WI38 (cell line): ENCODE measurements around the gene ABTB2.
A peak's percentile ranks its signal among the peaks of the same experiment; 100 is the strongest.

Source experiments
- H3K4me3 ChIP-seq: 2 replicates; pipeline ENCODE4 v1.5.1; 2011; ENCODE audit warnings: low read depth, mild to moderate bottlenecking, control low read depth, low read length
- CTCF ChIP-seq: IDR thresholded peaks from 2 replicates; pipeline ENCODE4 v1.5.1; 2012; ENCODE audit warnings: low read depth, mild to moderate bottlenecking, control low read depth, low read length

The ABTB2 gene

GRCh38 chr11:34356130-34356529 lies 1.7 kb downstream of the ABTB2 start:
- no peak for TF ChIP-seq CTCF
- H3K4me3 ChIP-seq, result peak overlapping the region; percentile 60

GRCh38 chr11:34355726-34356125 lies 2.1 kb downstream of the ABTB2 start:
- no peak for TF ChIP-seq CTCF
- H3K4me3 ChIP-seq, result no peak overlapping the region

- no peak for TF ChIP-seq CTCF
- no peak overlapping the region for H3K4me3 ChIP-seq
These were observed 3.0 kb downstream of the ABTB2 start for GRCh38 chr11:34354782-34355181.

- no peak for TF ChIP-seq CTCF
- H3K4me3 ChIP-seq, result no peak overlapping the region
These were observed 3.9 kb downstream of the ABTB2 start for GRCh38 chr11:34353881-34354280.

- no peak overlapping the region for H3K4me3 ChIP-seq
- no peak for TF ChIP-seq CTCF
These were observed 5.9 kb downstream of the ABTB2 start for GRCh38 chr11:34351687-34352469.

- H3K4me3 ChIP-seq, result no peak overlapping the region
- no peak for TF ChIP-seq CTCF
These were observed 6.8 kb downstream of the ABTB2 start for GRCh38 chr11:34351051-34351450.

- H3K4me3 ChIP-seq, result no peak overlapping the region
- TF ChIP-seq CTCF, result no peak
These were observed 7.9 kb downstream of the ABTB2 start for GRCh38 chr11:34349882-34350281.
